Stomach (tissue), 9 donors: ENCODE results near the gene FTSJ3. TPM values are rescaled to one million over a fixed set of nuclear protein-coding genes. Genes with fewer than 3 reads are reported as not detected.

ENCODE experiments used
- DNase-seq, 2 donors: peaks; one replicate each; pipeline versions ENCODE4 v3.0.0 to v3.0.0-alpha.2; 2013 to 2019
- H3K27ac ChIP-seq, 5 donors: fragments of 200-600 bp in 4 of 5; sonication (generic) in 4 of 5; one replicate each; pipeline ENCODE4 v1.5.1; 2013 to 2019; ENCODE audit warnings: mild to moderate bottlenecking in 1 of 5, moderate library complexity in 1 of 5
- H3K27me3 ChIP-seq, 3 donors: fragments of 200-600 bp; sonication (generic); one replicate each; pipeline ENCODE4 v1.5.1; 2017 to 2019; ENCODE audit warnings: mixed run types in 1 of 3
- H3K36me3 ChIP-seq, 4 donors: fragments of 200-600 bp; sonication (generic); 1 replicate in 3 of 4; 2 replicates in 1 of 4; pipeline ENCODE4 v1.5.1; 2016 to 2019
- H3K4me1 ChIP-seq, 4 donors: fragments of 200-600 bp; sonication (generic); one replicate each; pipeline ENCODE4 v1.5.1; 2016 to 2019
- H3K4me3 ChIP-seq, 4 donors: fragments of 200-600 bp; sonication (generic) in 3 of 4; one replicate each; pipeline ENCODE4 v1.5.1; 2016 to 2019; ENCODE audit warnings: mild to moderate bottlenecking in 1 of 4
- H3K9me3 ChIP-seq, 4 donors: fragments of 200-600 bp; sonication (generic); one replicate each; pipeline ENCODE4 v1.5.1; 2016 to 2019
- CTCF ChIP-seq, 7 experiments: fragments of 450-650 bp in 4 of 7; fragments of 200-600 bp in 3 of 7; sonication (generic) in 3 of 7; IDR thresholded peaks; one replicate each; pipeline ENCODE4 v1.5.1; 2016 to 2019; ENCODE audit warnings: antibody characterized with exemption in 7 of 7, control low read depth in 2 of 7, mild to moderate bottlenecking in 1 of 7
- EP300 ChIP-seq: sonication (generic); formaldehyde crosslinking; IDR thresholded peaks from one replicate; pipeline ENCODE4 v1.6.1; 2017; ENCODE audit warnings: antibody characterized with exemption
- POLR2A ChIP-seq, 4 donors: fragments of 450-650 bp; IDR thresholded peaks; one replicate each; pipeline ENCODE4 v1.6.1; 2016; ENCODE audit warnings: antibody characterized with exemption in 4 of 4, control low read depth in 2 of 4, mild to moderate bottlenecking in 1 of 4, moderate library complexity in 1 of 4
- POLR2AphosphoS5 ChIP-seq, 3 donors: sonication (generic); formaldehyde crosslinking; IDR thresholded peaks; one replicate each; pipeline ENCODE4 v1.6.1; 2016; ENCODE audit warnings: antibody characterized with exemption in 3 of 3
- WGBS, 5 donors: extraction: QIAGEN DNeasy Blood & Tissue Kit in 3 of 5; methylation state at CpG; one replicate each; pipeline versions ENCODE4 v1.1.5 to v1.1.7; 2013 to 2018; 5-methylcytosine and 5-hydroxymethylcytosine counted together
- intact Hi-C: fragments of 100-400 bp; cut with DNase I; formaldehyde crosslinking; loops from one replicate; pipeline ENCODE4 v1.15.1; 2023; ENCODE audit warnings: low total_unique reads
- polyA plus RNA-seq, 3 donors: library from polyadenylated mRNA; stranded (reverse); fragments of 200-250 nt; gene quantifications; one replicate each; pipeline ENCODE4 v1.2.3, GENCODE V29; 2013
- total RNA-seq, 5 donors: library from RNA; depleted of rRNA; stranded (reverse); fragments of >200 nt; gene quantifications; one replicate each; pipeline versions ENCODE4 v1.1.0 to v1.2.3, GENCODE V29; 2014 to 2016
- donor health status: healthy with polysubstance abuse.
- donor health status: Bipolar disorder and iron deficiency.
- donor health status: healthy.

FTSJ3 gene
- total and polyA plus RNA-seq, 8 donors: 3.5 to 54.0 (median 16.6) TPM

GRCh38 chr17:63841350-63842172 is 14.1 kb upstream of the FTSJ3 start:
- peak; percentile 60 to 73 for DNase-seq
- H3K4me1 ChIP-seq: peaks cover 52 to 65% (median 57%) of the 10 kb centered on the region in 4 donors
- intact Hi-C loops: no loop called here
- WGBS, 5 donors: 2 to 4% (median 3%) methylated on average over 13 to 26 of the region's 26 CpGs
- H3K27me3 ChIP-seq: no peaks in the 10 kb centered on the region
- TF ChIP-seq EP300: no peak
- TF ChIP-seq CTCF (IDR thresholded peaks at IDR 0.05): no peak
- TF ChIP-seq POLR2A (IDR thresholded peaks at IDR 0.05): no peak
- TF ChIP-seq POLR2AphosphoS5 (IDR thresholded peaks at IDR 0.05): no peak
- peak overlapping the region; percentile 89 to 97 (median 95) for H3K27ac ChIP-seq
- peaks cover 9 to 14% (median 12%) of the 10 kb centered on the region in 4 donors for H3K36me3 ChIP-seq
- peak overlapping the region; percentile 85 to 95 (median 94) for H3K4me3 ChIP-seq
- H3K9me3 ChIP-seq: no peaks in the 10 kb centered on the region

- DNase-seq: no peak
- H3K9me3 ChIP-seq: no peaks in the 10 kb centered on the region
- H3K27ac ChIP-seq: peak overlapping the region; percentile 89 to 97 (median 95)
- peaks cover 52 to 65% (median 59%) of the 10 kb centered on the region in 4 donors for H3K4me1 ChIP-seq
- TF ChIP-seq EP300 (no peak), CTCF (IDR thresholded peaks at IDR 0.05) (no peak), POLR2A (IDR thresholded peaks at IDR 0.05) (no peak), POLR2AphosphoS5 (IDR thresholded peaks at IDR 0.05) (no peak)
- 50 to 59% (median 53%) methylated on average over 3 to 4 of the region's 4 CpGs for WGBS, 5 donors
- peaks cover 15 to 22% (median 20%) of the 10 kb centered on the region in 4 donors for H3K36me3 ChIP-seq
- H3K27me3 ChIP-seq: no peaks in the 10 kb centered on the region
- peak overlapping the region; percentile 85 to 95 (median 94) for H3K4me3 ChIP-seq
- intact Hi-C loops: no loop called here
Observed at GRCh38 chr17:63840591-63841349, 13.3 kb upstream of the FTSJ3 start.

- intact Hi-C loops: no loop called here
- DNase-seq: peak; percentile 78 to 94
- Histone ChIP-seq H3K4me1 (peaks cover 57 to 74% (median 67%) of the 10 kb centered on the region in 4 donors), H3K36me3 (peaks cover 31 to 42% (median 40%) of the 10 kb centered on the region in 4 donors), H3K27ac (peak overlapping the region; percentile 69 to 97 (median 95)), H3K9me3 (no peaks in the 10 kb centered on the region), H3K27me3 (no peaks in the 10 kb centered on the region), H3K4me3 (peak overlapping the region; percentile 12 to 42 (median 18))
- WGBS, 5 donors: 24 to 41% (median 30%) methylated on average over 7 of the region's 7 CpGs
- no peak for TF ChIP-seq CTCF (IDR thresholded peaks at IDR 0.05)
- peak; percentile 81 for TF ChIP-seq EP300
- TF ChIP-seq POLR2AphosphoS5 (IDR thresholded peaks at IDR 0.05): peak; percentile 79 to 81 (median 79)
- no peak for TF ChIP-seq POLR2A (IDR thresholded peaks at IDR 0.05)
Observed at GRCh38 chr17:63838631-63839171, 11.2 kb upstream of the FTSJ3 start.

- intact Hi-C loops: no loop called here
- 67 to 100% (median 72%) methylated on average over 1 to 5 of the region's 5 CpGs for WGBS, 5 donors
- TF ChIP-seq POLR2AphosphoS5 (IDR thresholded peaks at IDR 0.05) (no peak), CTCF (IDR thresholded peaks at IDR 0.05) (no peak), EP300 (no peak), POLR2A (IDR thresholded peaks at IDR 0.05) (no peak)
- peaks cover 38 to 49% (median 47%) of the 10 kb centered on the region in 4 donors for H3K36me3 ChIP-seq
- DNase-seq: no peak
- peaks cover 54 to 69% (median 64%) of the 10 kb centered on the region in 4 donors for H3K4me1 ChIP-seq
- peak overlapping the region; percentile 5 to 42 (median 16) for H3K4me3 ChIP-seq
- peak overlapping the region; percentile 69 to 97 (median 95) for H3K27ac ChIP-seq
- no peaks in the 10 kb centered on the region for H3K9me3 ChIP-seq
- H3K27me3 ChIP-seq: no peaks in the 10 kb centered on the region
Observed at GRCh38 chr17:63837962-63838600, 10.6 kb upstream of the FTSJ3 start.
